Measurements from ENCODE around the gene H19.

DNA sequence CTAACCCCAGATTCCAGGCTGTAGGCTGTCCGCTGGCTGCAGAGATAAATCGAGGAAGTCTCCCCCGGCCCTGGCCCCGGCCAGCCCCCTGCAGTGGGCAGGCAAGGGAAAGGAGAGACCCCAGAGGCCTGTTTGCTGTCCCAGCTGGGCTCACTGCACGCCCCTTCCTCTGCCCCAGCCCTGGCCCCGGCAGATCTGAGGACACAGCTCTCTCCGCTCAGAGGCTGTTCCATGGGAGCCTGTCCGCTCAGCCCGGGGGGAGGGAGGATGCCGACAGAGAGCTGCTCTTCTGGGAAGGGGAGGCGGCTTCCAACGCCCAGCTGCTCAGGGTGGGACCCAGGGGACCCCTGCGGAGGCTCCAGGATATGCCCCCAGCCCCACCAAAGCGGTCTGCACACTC is 37.7 kb upstream of the H19 start:
- TF ChIP-seq EZH2 (IDR thresholded peaks at IDR 0.05; ENCODE audit: borderline replicate concordance, low read length) = no peak
- TF ChIP-seq, protein P1, sequence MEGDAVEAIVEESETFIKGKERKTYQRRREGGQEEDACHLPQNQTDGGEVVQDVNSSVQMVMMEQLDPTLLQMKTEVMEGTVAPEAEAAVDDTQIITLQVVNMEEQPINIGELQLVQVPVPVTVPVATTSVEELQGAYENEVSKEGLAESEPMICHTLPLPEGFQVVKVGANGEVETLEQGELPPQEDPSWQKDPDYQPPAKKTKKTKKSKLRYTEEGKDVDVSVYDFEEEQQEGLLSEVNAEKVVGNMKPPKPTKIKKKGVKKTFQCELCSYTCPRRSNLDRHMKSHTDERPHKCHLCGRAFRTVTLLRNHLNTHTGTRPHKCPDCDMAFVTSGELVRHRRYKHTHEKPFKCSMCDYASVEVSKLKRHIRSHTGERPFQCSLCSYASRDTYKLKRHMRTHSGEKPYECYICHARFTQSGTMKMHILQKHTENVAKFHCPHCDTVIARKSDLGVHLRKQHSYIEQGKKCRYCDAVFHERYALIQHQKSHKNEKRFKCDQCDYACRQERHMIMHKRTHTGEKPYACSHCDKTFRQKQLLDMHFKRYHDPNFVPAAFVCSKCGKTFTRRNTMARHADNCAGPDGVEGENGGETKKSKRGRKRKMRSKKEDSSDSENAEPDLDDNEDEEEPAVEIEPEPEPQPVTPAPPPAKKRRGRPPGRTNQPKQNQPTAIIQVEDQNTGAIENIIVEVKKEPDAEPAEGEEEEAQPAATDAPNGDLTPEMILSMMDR (IDR thresholded peaks at IDR 0.05; ENCODE audit: low read length) = no peak

All from OCI-LY1 (cell line).